Fibroblast of villous mesenchyme (primary cell): ENCODE measurements around the gene PARK7. TPM values are rescaled to one million over a fixed set of nuclear protein-coding genes. Genes with fewer than 3 reads are reported as not detected.

Experiments
- DNase-seq: peaks from one replicate; pipeline ENCODE4 v3.0.0-alpha.2; 2010; ENCODE audit warnings: low read depth
- H3K4me3 ChIP-seq: 2 replicates; pipeline ENCODE4 v1.5.1; 2011; ENCODE audit warnings: low read depth, mild to moderate bottlenecking, low read length
- CTCF ChIP-seq: IDR thresholded peaks from 2 replicates; pipeline ENCODE4 v1.5.1; 2012; ENCODE audit warnings: low read depth, mild to moderate bottlenecking, low read length; ENCODE audit not compliant: insufficient read depth
- total RNA-seq: library from RNA; depleted of rRNA; stranded (reverse); fragments of >200 nt; gene quantifications from 2 replicates; pipeline ENCODE4 v1.2.3, GENCODE V29; 2012

PARK7 gene
- total RNA-seq, 1 donor = 198 TPM

DNA sequence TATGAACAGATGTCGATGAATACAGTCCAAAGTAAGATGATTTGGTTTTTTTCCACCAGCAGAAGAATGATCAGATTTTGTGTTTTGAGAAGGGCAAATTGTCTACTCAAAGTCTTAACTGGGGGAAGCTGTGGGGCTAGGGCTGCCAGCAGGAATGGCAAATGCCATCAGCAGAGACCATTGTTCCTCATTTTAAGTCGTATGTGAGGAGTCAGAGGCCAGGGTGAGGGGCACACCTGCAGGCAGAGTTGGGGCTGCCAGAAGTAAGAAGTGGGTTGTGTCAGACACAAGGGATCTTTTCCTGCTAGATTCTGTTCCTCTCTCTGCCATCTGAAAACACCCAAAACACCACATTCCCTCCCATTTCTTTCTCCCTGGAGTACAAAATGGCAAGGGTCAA lies 8.7 kb downstream of the PARK7 start:
- no peak for DNase-seq
- H3K4me3 ChIP-seq = no peak overlapping the region
- no peak for TF ChIP-seq CTCF

DNA sequence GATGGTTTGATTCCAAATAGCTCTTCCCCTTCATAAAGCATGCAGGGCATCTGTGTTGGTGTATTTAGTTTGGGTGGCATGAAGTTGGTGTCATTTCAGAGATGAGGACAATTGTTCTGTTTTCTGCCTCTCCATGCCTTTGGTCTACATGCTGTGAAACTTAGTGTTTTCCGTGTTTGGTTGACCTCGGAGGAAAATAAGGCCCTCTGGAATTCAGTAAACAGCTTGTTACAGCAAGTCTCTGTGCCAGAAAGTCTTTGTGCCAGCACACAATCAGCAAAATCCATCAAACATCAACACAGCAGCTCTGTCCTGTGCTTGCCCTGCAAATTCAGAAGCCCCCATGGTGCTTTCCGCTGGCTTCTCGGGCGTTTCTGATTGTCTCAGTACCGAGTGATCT lies 9.5 kb downstream of the PARK7 start:
- DNase-seq = no peak
- H3K4me3 ChIP-seq = no peak overlapping the region
- no peak for TF ChIP-seq CTCF

DNA sequence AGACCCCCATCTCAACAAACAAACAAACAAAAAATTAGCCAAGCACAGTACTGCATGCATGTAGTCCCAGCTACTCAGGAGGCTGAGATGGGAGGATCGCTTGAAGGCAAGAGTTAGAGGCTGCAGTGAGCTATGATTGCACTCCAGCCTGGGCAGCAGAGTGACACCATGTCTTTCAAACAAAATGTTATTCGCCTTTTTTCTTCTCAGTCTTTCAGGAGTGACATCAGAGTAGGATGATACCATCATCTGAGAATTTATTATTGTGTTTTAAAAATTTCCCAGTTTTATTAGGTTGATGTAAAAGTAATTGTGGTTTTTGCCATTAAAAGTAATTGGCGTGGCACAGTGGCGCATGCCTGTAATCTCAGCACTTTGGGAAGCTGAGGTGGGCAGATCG lies 10.8 kb downstream of the PARK7 start:
- DNase-seq = no peak
- TF ChIP-seq CTCF = no peak
- no peak overlapping the region for H3K4me3 ChIP-seq

DNA sequence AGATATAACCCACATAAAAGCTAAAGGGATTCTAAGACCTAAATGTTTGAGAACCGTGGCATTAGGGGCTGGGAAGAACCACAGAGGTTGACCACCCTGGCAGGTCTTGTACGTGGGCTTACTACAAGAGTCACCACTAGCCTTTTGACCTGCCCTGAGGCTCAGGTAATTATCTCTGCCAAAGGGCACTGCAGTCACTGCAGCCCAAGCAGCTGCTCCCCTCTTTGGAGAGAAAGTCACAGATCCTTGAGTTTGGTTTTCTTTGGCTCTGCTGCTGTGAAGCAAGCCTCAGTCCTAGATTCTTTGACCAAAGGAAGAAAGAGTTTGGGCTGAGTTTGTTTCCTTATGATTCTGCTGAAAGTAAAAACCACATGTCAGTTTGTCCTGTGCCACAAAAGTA lies 11.6 kb downstream of the PARK7 start:
- no peak overlapping the region for H3K4me3 ChIP-seq
- TF ChIP-seq CTCF = no peak
- no peak for DNase-seq

DNA sequence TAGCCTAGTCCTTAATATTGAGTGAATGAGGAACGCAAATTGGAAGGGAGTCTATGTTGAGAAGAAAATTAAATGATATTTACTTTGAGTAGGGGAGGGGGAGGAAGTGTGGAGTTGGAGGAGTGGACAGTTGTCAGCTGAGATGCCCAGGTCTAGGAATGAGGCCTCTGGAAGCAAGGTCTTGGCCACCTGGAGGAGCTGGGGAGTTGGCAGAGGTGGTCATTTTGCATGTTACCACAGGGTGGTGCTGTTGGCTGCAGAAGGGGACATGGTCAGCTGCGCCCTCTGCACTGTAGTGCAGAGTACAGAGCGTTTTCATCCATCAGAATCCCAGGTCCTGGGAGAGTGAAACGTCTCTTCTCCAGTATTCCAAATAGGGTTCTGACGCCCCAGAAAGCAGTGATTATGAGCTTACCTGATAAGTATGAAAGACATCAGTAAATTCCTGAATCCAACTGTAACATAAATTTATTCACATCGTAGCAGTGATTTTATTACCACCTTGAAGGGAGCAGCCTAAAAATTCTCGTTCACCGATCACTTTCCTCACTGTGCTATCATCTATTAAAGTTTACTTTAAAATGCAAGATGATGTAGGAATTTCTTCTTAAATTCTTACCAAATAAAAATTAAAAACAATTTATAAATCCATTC lies 13.8 kb downstream of the PARK7 start:
- peak; percentile 81 for DNase-seq
- no peak overlapping the region for H3K4me3 ChIP-seq
- peak; percentile 95 for TF ChIP-seq CTCF

DNA sequence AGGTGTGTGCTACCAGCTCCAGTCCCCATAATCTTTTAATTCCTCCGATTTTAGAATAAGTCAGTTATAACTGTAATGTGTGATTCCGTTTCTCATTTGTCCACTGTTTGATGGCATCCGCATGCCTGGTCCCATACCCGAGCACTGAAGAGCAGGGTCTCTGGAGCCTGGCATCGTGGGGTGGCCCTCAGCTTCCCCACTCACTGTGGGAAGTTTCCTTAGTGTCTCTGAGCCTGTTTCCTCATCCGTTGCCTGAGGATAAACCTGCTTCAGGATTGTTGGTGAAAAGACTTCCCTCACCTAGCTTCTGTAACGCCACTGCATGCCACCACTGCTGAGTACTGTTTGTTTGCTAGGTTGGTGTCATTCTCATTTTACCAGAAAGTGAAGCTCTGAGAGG lies 19.5 kb downstream of the PARK7 start:
- TF ChIP-seq CTCF = no peak
- DNase-seq = no peak
- no peak overlapping the region for H3K4me3 ChIP-seq
